H1 (cell line): ENCODE measurements around the gene PNLIP. TPM values are rescaled to one million over a fixed set of nuclear protein-coding genes. Genes with fewer than 3 reads are reported as not detected.

Source experiments
- CTCF ChIA-PET: fragments of 300-600 bp; sonication (Branson Sonifier 250); formaldehyde crosslinking; loops from one replicate; lab custom pipeline; 2021; ENCODE audit not compliant: partially characterized antibody; lab: Charles Lee
- POLR2A ChIA-PET: fragments of 300-600 bp; sonication (Branson Sonifier 250); formaldehyde crosslinking; loops from one replicate; lab custom pipeline; 2021; ENCODE audit warnings: inconsistent platforms; ENCODE audit not compliant: partially characterized antibody; lab: Charles Lee
- DNase-seq, 2 experiments: peaks; one replicate each; pipeline versions ENCODE4 v3.0.0 to v3.0.0-alpha.2; 2010 to 2022; ENCODE audit warnings: low spot score in 2 of 2, low read depth in 1 of 2, mixed read lengths in 1 of 2
- FAIRE-seq: peaks from 2 replicates; lab custom pipeline; 2011; peaks lifted over from hg19 to GRCh38; lab: Jason Lieb, UNC
- H2AFZ ChIP-seq: 2 replicates; pipeline ENCODE4 v1.8.1; 2012; ENCODE audit warnings: low read length, inconsistent platforms
- H2AK5ac ChIP-seq: 2 replicates; pipeline ENCODE4 v1.6.1; 2013; ENCODE audit warnings: low read depth, low read length
- H2BK120ac ChIP-seq: replicated peaks from 2 replicates; pipeline ENCODE3; 2013; ENCODE audit warnings: low read depth, low read length, inconsistent platforms
- H2BK12ac ChIP-seq: 2 replicates; pipeline ENCODE4 v1.6.1; 2013; ENCODE audit warnings: low read depth, low read length
- H2BK15ac ChIP-seq: 2 replicates; pipeline ENCODE4 v1.6.1; 2013; ENCODE audit warnings: low read length
- H2BK20ac ChIP-seq: 2 replicates; pipeline ENCODE4 v1.6.1; 2013; ENCODE audit warnings: low read length
- H2BK5ac ChIP-seq: 2 replicates; pipeline ENCODE4 v1.6.1; 2013; ENCODE audit warnings: low read depth, low read length
- H3K14ac ChIP-seq: 2 replicates; pipeline ENCODE4 v1.6.1; 2013; ENCODE audit warnings: inconsistent platforms; ENCODE audit not compliant: insufficient read length
- H3K18ac ChIP-seq: 2 replicates; pipeline ENCODE4 v1.6.1; 2013; ENCODE audit warnings: low read length; ENCODE audit errors: extremely low read depth
- H3K23ac ChIP-seq: 2 replicates; pipeline ENCODE4 v1.6.1; 2013; ENCODE audit warnings: inconsistent platforms; ENCODE audit not compliant: insufficient read length
- H3K23me2 ChIP-seq: 2 replicates; pipeline ENCODE4 v1.6.1; 2013; ENCODE audit warnings: low read depth, low read length
- H3K27ac ChIP-seq: 2 replicates; pipeline ENCODE4 v1.6.1; 2011; ENCODE audit warnings: low read depth, low read length, inconsistent platforms
- H3K27me3 ChIP-seq, 4 experiments: replicated peaks in 1 of 4; 1 replicate in 1 of 4; 2 replicates in 3 of 4; pipeline versions ENCODE4 v1.6.1 to v1.8.1; 2011 to 2013; ENCODE audit warnings: low read length in 3 of 4, mild to moderate bottlenecking in 3 of 4, inconsistent platforms in 2 of 4, mixed read lengths in 2 of 4, moderate library complexity in 1 of 4; ENCODE audit not compliant: control insufficient read depth in 3 of 4, insufficient read depth in 3 of 4; ENCODE audit errors: extremely low read depth in 1 of 4
- H3K36me3 ChIP-seq, 4 experiments: 2 replicates each; pipeline versions ENCODE4 v1.6.1 to v1.8.1; 2011 to 2013; ENCODE audit warnings: mild to moderate bottlenecking in 4 of 4, low read length in 3 of 4, moderate library complexity in 2 of 4, control low read depth in 1 of 4, inconsistent platforms in 1 of 4; ENCODE audit not compliant: insufficient read depth in 4 of 4, control insufficient read depth in 2 of 4
- H3K4ac ChIP-seq: replicated peaks from 2 replicates; pipeline ENCODE3; 2013; ENCODE audit warnings: low read length, low read depth, mixed read lengths, inconsistent platforms; ENCODE audit not compliant: insufficient read length
- H3K4me1 ChIP-seq, 4 experiments: replicated peaks in 1 of 4; 1 replicate in 1 of 4; 2 replicates in 3 of 4; pipeline versions ENCODE4 v1.6.1 to v1.8.1; 2011 to 2013; ENCODE audit warnings: low read length in 3 of 4, inconsistent platforms in 2 of 4, mixed read lengths in 1 of 4; ENCODE audit not compliant: insufficient read depth in 4 of 4, control insufficient read depth in 3 of 4
- H3K4me2 ChIP-seq, 2 experiments: 2 replicates each; pipeline versions ENCODE4 v1.6.1 to v1.8.1; 2011 to 2013; ENCODE audit warnings: low read depth in 2 of 2, low read length in 2 of 2, control low read depth in 1 of 2, inconsistent platforms in 1 of 2, mild to moderate bottlenecking in 1 of 2; ENCODE audit not compliant: insufficient read depth in 1 of 2
- H3K4me3 ChIP-seq, 4 experiments: fragments of 200-600, 300-600 bp in 1 of 4; sonication (generic), shearing (Covaris generic), sonication (Bioruptor Twin) in 1 of 4; 2 replicates each; pipeline versions ENCODE4 v1.5.1 to v1.8.1; 2011 to 2016; ENCODE audit warnings: low read length in 4 of 4, low read depth in 3 of 4, control low read depth in 2 of 4, inconsistent platforms in 2 of 4, mild to moderate bottlenecking in 2 of 4, mixed read lengths in 1 of 4, moderate library complexity in 1 of 4; ENCODE audit not compliant: insufficient read depth in 2 of 4; ENCODE audit errors: extremely low read depth in 1 of 4
- H3K56ac ChIP-seq: replicated peaks from 2 replicates; pipeline ENCODE3; 2013; ENCODE audit warnings: low read depth, mild to moderate bottlenecking, mixed read lengths, low read length, inconsistent platforms; ENCODE audit not compliant: insufficient read length
- H3K79me1 ChIP-seq: 2 replicates; pipeline ENCODE4 v1.6.1; 2013; ENCODE audit warnings: low read depth, low read length, control low read depth
- H3K79me2 ChIP-seq, 2 experiments: 2 replicates each; pipeline versions ENCODE4 v1.6.1 to v1.8.1; 2012 to 2013; ENCODE audit warnings: low read length in 2 of 2, mild to moderate bottlenecking in 2 of 2, inconsistent platforms in 1 of 2; ENCODE audit not compliant: insufficient read depth in 2 of 2, control insufficient read depth in 1 of 2
- H3K9ac ChIP-seq, 4 experiments: replicated peaks in 1 of 4; 1 replicate in 1 of 4; 2 replicates in 3 of 4; pipeline versions ENCODE4 v1.6.1 to v1.8.1; 2011 to 2013; ENCODE audit warnings: low read depth in 3 of 4, low read length in 3 of 4, control low read depth in 2 of 4, mild to moderate bottlenecking in 2 of 4, moderate library complexity in 2 of 4, inconsistent platforms in 1 of 4; ENCODE audit errors: extremely low read depth in 1 of 4
- H3K9me3 ChIP-seq, 2 experiments: 2 replicates each; pipeline versions ENCODE4 v1.6.1 to v1.8.1; 2012 to 2013; ENCODE audit warnings: mild to moderate bottlenecking in 2 of 2, moderate library complexity in 2 of 2, control low read depth in 1 of 2, inconsistent platforms in 1 of 2, low read depth in 1 of 2, low read length in 1 of 2, mixed read lengths in 1 of 2; ENCODE audit not compliant: insufficient read depth in 2 of 2
- H4K20me1 ChIP-seq, 2 experiments: replicated peaks in 1 of 2; 2 replicates each; pipeline versions ENCODE3 to v1.8.1; 2011 to 2013; ENCODE audit warnings: inconsistent platforms in 2 of 2, low read length in 2 of 2, mild to moderate bottlenecking in 1 of 2; ENCODE audit not compliant: insufficient read depth in 2 of 2, control insufficient read depth in 1 of 2
- H4K5ac ChIP-seq: 2 replicates; pipeline ENCODE4 v1.6.1; 2013; ENCODE audit warnings: low read length, low read depth, mixed read lengths, inconsistent platforms; ENCODE audit not compliant: insufficient read length
- H4K8ac ChIP-seq: 2 replicates; pipeline ENCODE4 v1.8.0; 2013; ENCODE audit warnings: mild to moderate bottlenecking, moderate library complexity, low read length, inconsistent platforms; ENCODE audit not compliant: insufficient read depth; ENCODE audit errors: extremely low read depth
- H4K91ac ChIP-seq: replicated peaks from 2 replicates; pipeline ENCODE3; 2013; ENCODE audit warnings: low read length, mixed read lengths, inconsistent platforms; ENCODE audit not compliant: insufficient read length
- ASH2L ChIP-seq: fragments of 200-600, 300-600 bp; sonication (generic); IDR thresholded peaks from one replicate; pipeline ENCODE4 v1.7.1; 2017; ENCODE audit warnings: low read length
- BACH1 ChIP-seq: IDR thresholded peaks from 2 replicates; pipeline ENCODE4 v1.6.1; 2012; ENCODE audit warnings: low read length, improper control_type of control experiment
- BRCA1 ChIP-seq: IDR thresholded peaks from 2 replicates; pipeline ENCODE4 v1.6.1; 2012; ENCODE audit warnings: low read depth, low read length, improper control_type of control experiment
- CBX8 ChIP-seq: fragments of 300-800, 300-1000 bp; sonication (generic); IDR thresholded peaks from 2 replicates; pipeline ENCODE4 v1.7.1; 2016; ENCODE audit warnings: low read depth, low read length, borderline replicate concordance
- HDAC2 ChIP-seq, 2 experiments: fragments of 300-600 bp in 1 of 2; sonication (generic) in 1 of 2; IDR thresholded peaks; 2 replicates each; pipeline ENCODE4 v1.6.1; 2011 to 2012; ENCODE audit warnings: low read depth in 2 of 2, low read length in 2 of 2, mild to moderate bottlenecking in 2 of 2, moderate library complexity in 2 of 2, borderline replicate concordance in 1 of 2, inconsistent platforms in 1 of 2
- HDAC6 ChIP-seq: IDR thresholded peaks from one replicate; pipeline ENCODE4 v1.7.1; 2012; ENCODE audit warnings: low read depth, mild to moderate bottlenecking, inconsistent platforms, low read length, moderate library complexity
- TEAD4 ChIP-seq: IDR thresholded peaks from 2 replicates; pipeline ENCODE4 v1.6.1; 2012; ENCODE audit warnings: low read depth, low read length, inconsistent platforms, mixed read lengths
- WGBS, 2 experiments: shearing (Covaris generic) in 1 of 2; methylation state at CpG; one replicate each; pipeline versions ENCODE4 v1.1.6 to v1.1.7; 2013 to 2015; ENCODE audit warnings: low lambda C conversion rate in 2 of 2, mixed read lengths in 2 of 2, inconsistent platforms in 1 of 2, low coverage in 1 of 2, missing lambda C conversion rate in 1 of 2; ENCODE audit not compliant: insufficient replicate concordance in 2 of 2, insufficient coverage in 1 of 2, insufficient read length in 1 of 2; ENCODE audit errors: extremely low coverage in 1 of 2, missing lambda C conversion rate in 1 of 2; 5-methylcytosine and 5-hydroxymethylcytosine counted together
- polyA plus RNA-seq, 7 experiments: library from polyadenylated mRNA; depleted of rRNA in 3 of 7; stranded (reverse) in 5 of 7; unstranded in 2 of 7; fragments of >200 nt in 5 of 7; fragments of 200-250 nt in 2 of 7; gene quantifications; 1 replicate in 5 of 7; 2 replicates in 1 of 7; 4 replicates in 1 of 7; pipeline versions ENCODE4 v1.2.1 to v1.2.3, GENCODE V29; 2011 to 2013; ENCODE audit warnings: missing spikeins in 2 of 7, mixed read lengths in 2 of 7
- total RNA-seq: library from RNA; stranded (reverse); fragmentation: NEBNext Ultra II Directional; extraction: Animal tissue kit (Norgen Biotek cat#: 25700); gene quantifications from 2 replicates; pipeline ENCODE4 v1.2.1, GENCODE V29; 2021

The PNLIP gene
- total and polyA plus RNA-seq, 2 of the 8 experiments (the other 6 are each of a cell fraction or from before 2014, with no cell fraction given): not detected

GRCh38 chr10:116599991-116600390, 54.3 kb downstream of the PNLIP start:
- Histone ChIP-seq H3K4me1 (peaks cover 0 to 5% (median 0%) of the 10 kb centered on the region in 4 experiments; a peak in 1 of 7 replicates), H3K23me2 (0 out of 2 replicates have a peak, but pooled peaks cover 3% of the 10 kb centered on the region), H2BK12ac (no peak overlapping the region), H3K4me2 (no peak overlapping the region), H3K4ac (no peak overlapping the region), H3K4me3 (no peak overlapping the region), H2BK5ac (no peak overlapping the region), H3K56ac (no peak overlapping the region), H2BK20ac (no peak overlapping the region), H3K79me2 (no peaks in the 10 kb centered on the region), H4K20me1 (peaks cover 0 to 2% of the 10 kb centered on the region in 2 experiments), H3K79me1 (no peaks in the 10 kb centered on the region), H4K5ac (no peak overlapping the region), H3K9ac (no peak overlapping the region), H3K9me3 (no peaks in the 10 kb centered on the region), H3K27ac (no peak overlapping the region), H2BK120ac (no peak overlapping the region), H3K23ac (no peak overlapping the region), H2AK5ac (no peak overlapping the region), H3K14ac (no peak overlapping the region), H3K27me3 (no peaks in the 10 kb centered on the region), H3K18ac (no peak overlapping the region), H4K91ac (no peak overlapping the region), H4K8ac (no peak overlapping the region), H2AFZ (no peak overlapping the region), H3K36me3 (no peaks in the 10 kb centered on the region), H2BK15ac (no peak overlapping the region)
- ChIA-PET POLR2A (no interaction called here), CTCF (interaction anchor here (0.5 to 1.2 kb wide), 3 partner anchors 9 to 457 kb away, joined by 3 to 6 read pairs (median 5); no protein-coding TSS in a partner anchor)
- 66% methylated on average over 5 of the region's 5 CpGs; no CpG with 5 or more reads in 1 of the 2 experiments for whole genome bisulfite sequencing, 2 experiments
- DNase-seq (no peak), FAIRE-seq (no peak)
- no peak for TF ChIP-seq HDAC6
- no peak for TF ChIP-seq ASH2L
- TF ChIP-seq BRCA1: no peak
- TF ChIP-seq CBX8: no peak
- TF ChIP-seq HDAC2 (IDR thresholded peaks at IDR 0.05; ENCODE audit: borderline replicate concordance in 1 of 2, low read depth in 2 of 2, low read length in 2 of 2): no peak
- TF ChIP-seq TEAD4: no peak
- TF ChIP-seq BACH1: no peak
